ENCODE data around the gene LDLRAD4. TPM values are rescaled to one million over a fixed set of nuclear protein-coding genes. Genes with fewer than 3 reads are reported as not detected.

The LDLRAD4 gene
- total and polyA plus RNA-seq, 9 of the 15 experiments (the other 6 are each of a cell fraction or from before 2014, with no cell fraction given): 0.01 TPM; not detected in 8

DNA sequence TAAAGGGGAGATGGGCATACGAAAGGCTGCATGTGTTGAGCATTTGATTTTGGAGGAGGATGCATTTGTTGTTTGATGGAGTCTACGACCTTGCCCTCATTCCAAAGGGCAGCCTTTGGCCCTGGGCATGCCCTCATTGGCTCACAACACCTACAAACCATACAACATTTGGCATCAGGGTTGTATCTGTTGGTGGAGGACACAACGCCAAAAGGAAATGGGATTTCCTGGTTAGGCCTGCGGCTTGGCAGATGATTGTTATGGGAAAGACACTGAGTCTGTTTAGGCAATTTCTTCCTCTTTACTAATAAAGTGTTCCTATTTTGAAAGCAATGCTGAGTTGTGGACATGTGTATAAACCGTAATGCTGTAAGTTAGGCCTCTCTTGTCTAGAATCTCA is 246.9 kb downstream of the LDLRAD4 start (continued):
- no peak for TF ChIP-seq ZNF668 (CRISPR knock-in tag; IDR thresholded peaks at IDR 0.05)
- no peak for TF ChIP-seq RBBP5 (IDR thresholded peaks at IDR 0.05; ENCODE audit: borderline replicate concordance, insufficient read depth, low read length, poor library complexity, severe bottlenecking)
- no peak for TF ChIP-seq HDAC1 (IDR thresholded peaks at IDR 0.05)
- TF ChIP-seq, protein P1, sequence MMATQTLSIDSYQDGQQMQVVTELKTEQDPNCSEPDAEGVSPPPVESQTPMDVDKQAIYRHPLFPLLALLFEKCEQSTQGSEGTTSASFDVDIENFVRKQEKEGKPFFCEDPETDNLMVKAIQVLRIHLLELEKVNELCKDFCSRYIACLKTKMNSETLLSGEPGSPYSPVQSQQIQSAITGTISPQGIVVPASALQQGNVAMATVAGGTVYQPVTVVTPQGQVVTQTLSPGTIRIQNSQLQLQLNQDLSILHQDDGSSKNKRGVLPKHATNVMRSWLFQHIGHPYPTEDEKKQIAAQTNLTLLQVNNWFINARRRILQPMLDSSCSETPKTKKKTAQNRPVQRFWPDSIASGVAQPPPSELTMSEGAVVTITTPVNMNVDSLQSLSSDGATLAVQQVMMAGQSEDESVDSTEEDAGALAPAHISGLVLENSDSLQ (IDR thresholded peaks at IDR 0.05): no peak
- no peak for TF ChIP-seq SRF (CRISPR knock-in tag; IDR thresholded peaks at IDR 0.05)
- no peak for TF ChIP-seq ZFP36 (IDR thresholded peaks at IDR 0.05; ENCODE audit: low read depth, low read length, partially characterized antibody)
- TF ChIP-seq BCOR (IDR thresholded peaks at IDR 0.05): no peak
- no peak for TF ChIP-seq SIRT6 (IDR thresholded peaks at IDR 0.05; ENCODE audit: low read depth, low read length)
- TF ChIP-seq CBX1 (IDR thresholded peaks at IDR 0.05; ENCODE audit: low read depth): no peak
- TF ChIP-seq MED1 (CRISPR knock-in tag; IDR thresholded peaks at IDR 0.05; ENCODE audit: borderline replicate concordance): no peak

DNA sequence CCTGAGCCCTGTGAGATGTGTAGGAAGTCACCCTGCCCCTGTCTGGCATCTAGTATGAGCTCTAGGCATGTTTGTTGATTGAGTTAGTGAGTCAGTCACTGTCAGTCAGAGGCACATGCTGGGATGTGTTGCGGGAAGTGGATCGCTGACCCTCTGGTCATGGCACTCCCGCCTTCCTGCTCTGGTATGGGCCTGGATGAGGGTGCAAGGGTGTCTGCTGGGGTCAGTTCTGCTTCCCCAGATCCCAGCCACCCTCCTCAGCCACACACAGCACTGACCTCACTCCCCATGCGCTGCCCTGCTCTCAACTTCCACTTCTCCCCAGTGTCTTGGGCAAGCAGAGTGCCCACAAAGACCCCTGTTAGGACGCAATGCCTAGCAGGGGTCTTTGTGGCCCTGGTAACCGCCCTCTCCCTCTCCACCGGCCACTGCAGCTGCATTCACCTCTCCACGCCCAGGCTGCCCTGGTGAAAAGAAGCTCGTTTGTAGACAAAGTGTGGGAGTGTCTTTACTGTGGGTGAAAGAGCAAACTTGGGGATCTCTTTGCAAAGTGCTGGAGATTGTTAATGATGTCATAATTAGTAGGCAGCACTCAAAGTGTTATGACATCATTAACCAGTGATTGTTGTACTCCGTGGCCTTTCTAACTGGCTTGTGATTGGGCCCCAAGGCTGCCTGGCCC is 252.1 kb downstream of the LDLRAD4 start:
- POLR2A ChIA-PET: no interaction called here
- H3K27me3 ChIP-seq (ENCODE audit: control insufficient read depth in 2 of 2, insufficient read depth in 2 of 2, low read length in 2 of 2): peaks cover 2 to 26% of the 10 kb centered on the region in 2 experiments; a peak in 2 of 5 replicates
- H3K4me3 ChIP-seq: no peak overlapping the region
- H3K36me3 ChIP-seq (ENCODE audit: control insufficient read depth, insufficient read depth, low read length): no peaks in the 10 kb centered on the region
- FAIRE-seq (no peak), ATAC-seq (no peak), DNase-seq (ENCODE audit: extremely low read depth in 1 of 4, low spot score in 3 of 4) (no peak)
- no peaks in the 10 kb centered on the region for H3K79me2 ChIP-seq (ENCODE audit: control insufficient read depth, insufficient read depth, low read length)
- no peaks in the 10 kb centered on the region for H3K9me3 ChIP-seq (replicated peaks; ENCODE audit: control insufficient read depth, insufficient read depth, low read depth, low read length)
- H3K4me1 ChIP-seq (replicated peaks in 1 of 2; ENCODE audit: control insufficient read depth in 2 of 2, insufficient read depth in 2 of 2, low read length in 2 of 2): no peaks in the 10 kb centered on the region
- no TSS peak for BruUV-seq (replicated peaks)
- no peak overlapping the region for H2AFZ ChIP-seq (ENCODE audit: low read depth, low read length)
- no peak overlapping the region for H3K9ac ChIP-seq (ENCODE audit: insufficient read depth in 1 of 2, low read depth in 2 of 2, low read length in 2 of 2)
- WGBS (ENCODE audit: insufficient coverage, low coverage, missing lambda C conversion rate): under 1% methylated on average over 10 of the region's 10 CpGs
- H3K27ac ChIP-seq (ENCODE audit: extremely low read depth, low read depth, low read length): no peak overlapping the region
- in situ Hi-C loops (cut with MboI) (loop anchor here (5.0 kb wide), 1 partner anchor 37 kb away; no protein-coding TSS in a partner anchor), intact Hi-C loops (cut with micrococcal nuclease) (no loop called here)
- H3K4me2 ChIP-seq (ENCODE audit: insufficient read depth, low read length): no peak overlapping the region
- H3K9me1 ChIP-seq (ENCODE audit: control insufficient read depth, insufficient read depth, low read length): no peaks in the 10 kb centered on the region
- no peaks in the 10 kb centered on the region for H4K20me1 ChIP-seq (replicated peaks; ENCODE audit: control insufficient read depth, insufficient read depth, low read length)
- TF ChIP-seq RBM17 (IDR thresholded peaks at IDR 0.05; ENCODE audit: borderline replicate concordance, low read depth, low read length): no peak
- TF ChIP-seq HNRNPK (IDR thresholded peaks at IDR 0.05; ENCODE audit: low read depth, low read length, poor library complexity, severe bottlenecking): no peak
- no peak for TF ChIP-seq ZC3H8 (IDR thresholded peaks at IDR 0.05)
- TF ChIP-seq HNRNPH1 (optimal IDR thresholded peaks at IDR 0.05; ENCODE audit: low read depth, low read length): no peak
- TF ChIP-seq KDM4B (IDR thresholded peaks at IDR 0.05; ENCODE audit: borderline replicate concordance in 2 of 2, low read depth in 1 of 2): no peak
- TF ChIP-seq SLC30A9 (CRISPR knock-in tag; IDR thresholded peaks at IDR 0.05): no peak
- TF ChIP-seq ATF7 (IDR thresholded peaks at IDR 0.05): peak; percentile 14; the same call in 1 of the 2 replicates
- CTCF ChIA-PET (ENCODE audit: low intra/inter-chr PET ratio): no interaction called here

Measured in K562 (cell line).